RKO (cell line): ENCODE measurements around the gene DACH1.
A peak's percentile ranks its signal among the peaks of the same experiment; 100 is the strongest.
"Not testable (repeated sequence)": the region's sequence is repeated elsewhere in the genome, so short reads cannot be mapped to it uniquely, and the experiment has no call there.

ENCODE experiments used
- DNase-seq: peaks from one replicate; pipeline ENCODE4 v3.0.0-alpha.2; 2016; ENCODE audit warnings: low spot score

The DACH1 gene

GRCh38 chr13:71867131-71867814 is at the start of gene DACH1:
TSS of gene DACH1 (minus strand) at chr13:71867204.
- peak; percentile 85 for DNase-seq

DNA sequence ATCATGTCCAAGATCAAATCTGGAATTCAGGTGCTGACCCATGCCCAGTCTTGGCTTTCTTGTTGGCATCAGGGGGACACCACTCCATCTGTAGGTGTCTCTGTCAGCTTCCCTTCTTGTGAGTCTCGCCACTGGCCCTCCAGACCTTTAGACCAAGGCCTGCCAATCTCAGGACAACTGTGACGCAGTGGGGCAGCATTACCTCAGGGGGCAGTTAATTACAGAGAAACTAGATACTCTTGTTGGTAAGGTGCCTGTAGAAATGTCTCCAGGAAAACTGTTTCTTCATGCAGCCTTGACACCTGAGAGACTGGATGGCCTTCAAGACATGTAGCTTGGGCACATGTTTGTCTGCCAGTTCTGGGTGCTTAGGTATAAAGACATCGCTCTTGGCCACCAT is 46.7 kb upstream of the DACH1 start:
- no peak for DNase-seq

- DNase-seq = no peak
Measured at GRCh38 chr13:71912524-71912923, 45.5 kb upstream of the DACH1 start.

DNA sequence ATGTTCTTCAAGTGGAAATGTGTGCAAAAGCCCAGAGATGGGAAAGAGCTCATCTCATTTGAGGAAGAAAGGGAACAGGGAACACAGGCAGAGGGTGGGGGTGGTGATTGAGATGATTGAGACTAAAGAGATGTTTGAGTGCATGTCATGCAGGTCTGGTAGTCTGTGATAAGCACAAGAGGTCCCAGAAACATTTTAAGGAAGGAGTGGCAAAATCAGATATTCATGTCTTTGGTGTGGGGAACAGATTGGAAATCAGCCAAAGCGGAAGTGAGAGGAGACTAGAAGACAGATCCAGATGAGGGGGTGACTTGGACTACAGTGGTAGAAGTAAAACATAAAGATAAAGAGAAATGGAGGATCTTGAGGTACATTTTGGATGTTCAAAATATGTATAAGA is 39.4 kb upstream of the DACH1 start:
- DNase-seq = no peak

DNA sequence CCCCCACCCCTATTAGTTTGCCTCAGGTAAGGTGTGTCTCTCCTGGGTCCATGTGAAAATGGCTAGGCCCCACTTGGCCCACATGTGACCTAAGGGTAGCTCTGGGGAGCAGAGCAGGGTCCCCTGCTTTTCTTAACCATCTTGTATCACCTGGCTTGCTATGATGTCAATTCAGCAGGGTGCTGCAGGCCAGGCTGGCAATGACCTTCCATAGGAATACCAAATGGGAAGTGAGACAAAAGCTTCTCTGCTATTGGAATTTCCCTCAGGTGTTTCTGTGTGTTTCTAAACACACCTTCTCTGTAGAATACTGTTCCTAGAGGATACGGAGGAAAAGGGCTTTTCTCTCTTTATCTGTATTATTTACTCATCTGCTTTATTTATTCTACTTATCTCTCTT is 35.7 kb upstream of the DACH1 start:
- DNase-seq = no peak

- not testable (repeated sequence) for DNase-seq
Measured at GRCh38 chr13:71893506-71893905, 26.5 kb upstream of the DACH1 start.

DNA sequence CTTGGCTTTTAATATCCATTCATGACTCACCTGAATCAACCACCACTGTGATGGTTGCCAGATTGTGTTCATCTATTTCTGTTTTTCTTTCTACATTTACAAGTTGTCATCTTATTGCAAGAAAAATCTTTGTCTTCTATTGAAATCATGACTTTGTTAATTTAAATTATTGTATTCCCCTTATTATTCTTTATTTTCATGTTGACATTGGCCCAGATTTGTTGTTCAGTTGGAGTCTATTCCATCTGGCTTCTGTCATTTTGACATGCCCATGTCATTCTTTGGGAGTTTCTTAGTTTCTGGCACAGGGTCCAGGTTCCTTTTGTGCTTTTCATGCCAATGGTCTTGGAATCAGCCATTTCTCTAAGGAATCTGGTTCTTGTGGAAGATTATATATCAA is 19.9 kb upstream of the DACH1 start:
- no peak for DNase-seq

- no peak for DNase-seq
Measured at GRCh38 chr13:71882120-71882519, 15.1 kb upstream of the DACH1 start.

DNA sequence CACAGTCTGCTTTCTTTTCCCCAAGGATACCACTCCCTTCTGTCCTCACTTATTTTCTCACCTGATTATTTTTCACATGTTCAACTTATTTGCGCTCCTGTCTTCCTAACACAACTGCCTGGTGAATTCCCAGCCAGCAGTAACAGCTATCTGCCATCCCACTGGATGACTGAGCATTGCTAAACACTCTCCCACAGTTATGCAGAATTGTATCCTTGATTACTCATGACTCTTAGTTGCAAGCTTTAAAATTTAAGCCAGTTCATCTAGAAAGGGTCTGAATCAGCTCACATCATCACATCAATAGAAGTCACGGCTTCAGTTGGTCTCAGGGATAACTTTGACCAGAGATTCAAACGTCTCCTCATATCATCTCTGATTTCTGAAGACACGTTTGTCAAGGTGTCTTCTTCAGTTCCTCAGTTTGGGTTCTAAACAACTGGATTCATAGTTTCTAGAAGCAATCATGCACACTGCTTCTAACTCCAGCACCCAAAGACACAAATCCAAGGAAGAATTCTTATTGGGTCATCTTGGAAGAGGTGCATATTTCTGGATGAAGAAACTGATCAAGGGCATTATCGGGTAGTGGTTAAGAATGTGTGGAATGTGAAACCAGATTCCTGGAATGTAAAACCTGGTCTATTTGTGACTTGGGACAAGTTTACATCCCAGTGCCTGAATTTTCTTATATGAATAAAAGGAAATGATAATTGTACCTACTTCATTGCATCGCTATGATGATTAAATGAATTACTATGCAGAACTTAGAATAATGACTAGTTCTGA is 13.9 kb upstream of the DACH1 start:
- peak; percentile 32 for DNase-seq

DNA sequence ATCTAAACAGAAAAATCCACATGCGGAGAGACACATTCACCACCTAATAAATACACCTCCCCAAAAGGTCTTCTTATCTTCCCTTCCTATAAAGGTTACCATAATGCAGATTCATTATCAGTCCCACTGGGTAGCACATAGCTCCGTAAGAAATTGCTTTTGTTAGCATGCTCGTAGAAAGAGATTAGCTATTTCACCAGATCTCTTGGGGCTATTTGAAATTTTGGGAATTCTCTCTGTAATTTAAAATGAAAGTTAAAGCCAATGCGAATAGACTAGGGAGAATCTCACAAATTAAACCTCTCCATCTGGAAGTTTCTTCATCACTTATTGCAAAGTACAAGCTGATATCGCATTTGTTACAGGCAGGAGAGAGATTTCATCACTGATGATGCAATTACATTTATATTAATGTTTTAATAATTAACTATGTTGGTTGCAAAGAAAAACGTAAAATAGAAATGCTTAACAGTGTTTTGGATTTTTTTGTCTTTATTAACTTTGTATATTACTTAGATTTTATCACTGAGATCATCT is 12.9 kb upstream of the DACH1 start:
- no peak for DNase-seq

- peak; percentile 72 for DNase-seq
Measured at GRCh38 chr13:71879129-71879535, 12.1 kb upstream of the DACH1 start.

DNA sequence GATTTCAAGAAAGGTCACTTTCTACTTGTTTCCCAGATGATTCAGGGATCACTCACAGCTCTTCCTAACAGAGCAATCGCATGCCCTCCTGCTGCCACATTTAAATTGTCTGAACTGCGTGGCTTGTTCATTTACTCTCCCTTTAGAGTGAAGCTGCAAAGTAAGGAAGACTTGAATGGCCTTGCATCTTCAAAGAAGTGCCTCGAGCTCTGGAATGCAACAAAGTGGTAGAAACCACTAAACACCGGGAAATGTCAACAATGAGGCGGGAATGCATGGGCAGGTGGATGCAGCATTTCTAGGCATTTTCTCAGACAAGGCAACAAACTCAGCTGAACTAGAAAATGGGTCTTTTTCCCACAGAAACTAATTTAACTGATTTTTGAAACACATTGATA is 10.3 kb upstream of the DACH1 start:
- DNase-seq = no peak

DNA sequence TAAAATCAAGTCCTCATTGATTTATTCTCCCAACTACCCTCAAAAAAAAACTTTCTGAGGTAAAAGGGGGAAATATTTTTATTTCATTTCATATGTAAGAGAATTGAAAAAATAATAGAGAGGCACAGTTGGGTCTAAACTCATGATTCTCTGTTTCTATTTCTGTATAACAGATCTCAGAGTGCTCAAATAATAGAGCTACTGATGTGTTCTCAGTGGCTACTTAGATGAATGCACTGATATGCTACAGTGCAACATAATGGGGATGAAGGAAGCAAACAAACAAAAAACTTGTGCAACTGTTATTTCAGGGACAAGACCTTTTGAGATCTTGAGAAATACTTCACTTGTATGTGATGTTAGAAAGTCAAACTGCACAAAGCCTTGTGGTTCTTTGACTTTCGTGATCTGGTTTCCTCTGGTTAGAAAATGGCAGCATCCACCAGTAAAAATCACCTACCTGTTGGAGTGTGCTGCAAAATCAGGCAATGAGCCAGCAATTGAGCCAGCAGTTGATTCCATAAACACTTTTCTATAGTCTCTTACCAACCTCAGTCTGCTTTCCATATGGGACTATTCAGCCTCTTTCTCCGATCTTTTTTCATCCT is 9.7 kb upstream of the DACH1 start:
- no peak for DNase-seq

GRCh38 chr13:71875823-71876222 is 8.8 kb upstream of the DACH1 start:
- no peak for DNase-seq

GRCh38 chr13:71874458-71874857 is 7.5 kb upstream of the DACH1 start:
- DNase-seq = no peak

DNA sequence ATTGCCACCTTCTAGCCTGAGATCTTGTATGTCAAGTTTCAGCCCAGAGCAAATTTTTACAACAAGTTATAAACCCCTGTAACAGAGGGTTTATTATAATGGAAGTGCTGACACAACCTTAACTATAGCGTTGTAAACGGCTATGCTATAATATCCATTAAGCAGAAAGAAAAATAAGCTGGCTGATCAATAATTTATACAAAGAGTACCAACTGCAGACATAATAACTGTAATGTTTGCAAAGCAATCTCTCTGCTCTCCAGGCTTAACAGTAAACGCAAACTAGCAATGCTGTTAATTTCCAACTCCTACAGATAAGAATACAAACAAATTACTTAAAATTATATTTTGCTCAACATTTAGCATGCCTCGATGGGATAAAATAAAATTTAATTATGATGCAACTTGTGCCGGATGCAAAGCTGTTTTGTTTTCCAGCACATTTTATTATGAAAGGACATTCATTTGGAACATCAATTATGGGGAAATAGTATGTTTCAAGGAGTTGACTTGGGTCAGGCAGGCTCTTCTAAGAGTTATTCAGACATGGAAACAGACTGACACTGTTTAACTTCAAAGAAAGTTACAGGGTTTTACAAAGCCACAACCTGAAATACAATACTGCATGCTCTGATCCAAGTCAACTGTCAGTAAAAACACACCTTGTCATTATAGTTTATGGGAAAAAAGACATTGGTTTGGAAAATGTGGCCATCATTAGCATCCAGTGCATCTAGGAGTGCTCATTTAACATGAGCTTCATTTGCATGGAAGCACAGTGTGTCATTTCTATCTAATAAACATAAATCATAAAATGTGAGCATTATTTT is 6.6 kb upstream of the DACH1 start:
- no peak for DNase-seq

DNA sequence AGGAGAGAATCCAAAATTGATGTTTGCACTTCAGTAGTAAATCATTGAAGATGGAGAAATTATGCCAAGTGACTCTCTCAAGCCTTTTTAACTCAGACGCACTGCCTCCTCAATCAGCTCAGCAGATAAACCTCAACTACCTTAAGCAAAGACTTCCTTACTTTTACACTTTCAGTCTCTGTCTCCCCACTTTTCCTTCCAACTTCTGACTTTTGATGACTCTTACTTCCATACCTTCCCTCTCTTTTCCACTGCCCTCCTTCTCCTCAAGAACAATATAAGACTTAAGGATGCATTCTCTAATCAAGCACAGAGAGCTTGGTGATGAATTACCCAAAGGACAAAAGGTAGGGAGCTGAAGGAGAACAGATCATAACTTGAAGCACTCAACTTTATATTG is 4.8 kb upstream of the DACH1 start:
- no peak for DNase-seq

DNA sequence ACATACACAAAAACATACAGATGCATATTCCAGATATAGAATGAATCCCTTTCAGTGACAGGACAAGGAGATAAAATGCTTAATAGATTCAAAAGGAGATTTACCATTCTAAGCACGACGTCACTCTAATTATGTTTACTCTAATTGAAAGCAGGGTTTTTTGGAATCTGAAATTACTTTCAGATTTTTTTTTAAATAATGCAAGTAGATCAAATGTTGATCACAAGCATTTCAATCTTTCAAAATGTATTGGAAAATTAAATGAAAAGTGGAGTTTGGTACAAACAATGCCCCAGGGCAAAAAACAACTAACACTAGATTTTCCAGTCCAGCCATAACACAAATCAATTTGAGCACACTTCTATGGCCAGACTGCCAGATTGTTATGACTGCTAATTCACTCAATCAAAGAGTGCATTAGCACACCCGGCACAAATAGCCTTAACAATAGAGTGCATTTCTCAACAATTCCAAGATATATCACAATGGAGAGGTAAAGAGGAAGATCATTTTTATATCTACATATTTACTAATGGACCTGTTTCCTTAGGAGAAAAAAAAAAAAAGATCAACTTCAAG is 4.3 kb upstream of the DACH1 start:
- DNase-seq = no peak

- no peak for DNase-seq
Measured at GRCh38 chr13:71870100-71870499, 3.1 kb upstream of the DACH1 start.

DNA sequence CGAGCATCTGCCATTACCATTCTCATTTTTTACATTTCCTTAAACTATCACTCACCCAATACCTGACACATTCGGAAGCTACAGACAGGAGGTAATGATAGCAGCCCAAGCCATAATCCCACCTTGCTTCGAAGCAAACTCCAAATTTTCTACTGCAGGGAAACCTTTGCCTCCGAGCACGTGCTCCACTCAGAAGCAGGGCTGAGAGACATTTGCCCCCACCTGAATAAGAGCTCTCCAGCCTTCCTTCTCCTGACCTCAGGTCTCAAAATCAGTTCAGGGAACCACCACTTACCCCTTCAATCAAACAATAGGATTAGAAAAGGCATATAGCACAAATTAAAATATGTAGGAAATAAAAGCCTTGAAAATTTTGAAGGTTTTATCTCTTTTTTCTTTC is 2.3 kb upstream of the DACH1 start:
- DNase-seq = no peak

DNA sequence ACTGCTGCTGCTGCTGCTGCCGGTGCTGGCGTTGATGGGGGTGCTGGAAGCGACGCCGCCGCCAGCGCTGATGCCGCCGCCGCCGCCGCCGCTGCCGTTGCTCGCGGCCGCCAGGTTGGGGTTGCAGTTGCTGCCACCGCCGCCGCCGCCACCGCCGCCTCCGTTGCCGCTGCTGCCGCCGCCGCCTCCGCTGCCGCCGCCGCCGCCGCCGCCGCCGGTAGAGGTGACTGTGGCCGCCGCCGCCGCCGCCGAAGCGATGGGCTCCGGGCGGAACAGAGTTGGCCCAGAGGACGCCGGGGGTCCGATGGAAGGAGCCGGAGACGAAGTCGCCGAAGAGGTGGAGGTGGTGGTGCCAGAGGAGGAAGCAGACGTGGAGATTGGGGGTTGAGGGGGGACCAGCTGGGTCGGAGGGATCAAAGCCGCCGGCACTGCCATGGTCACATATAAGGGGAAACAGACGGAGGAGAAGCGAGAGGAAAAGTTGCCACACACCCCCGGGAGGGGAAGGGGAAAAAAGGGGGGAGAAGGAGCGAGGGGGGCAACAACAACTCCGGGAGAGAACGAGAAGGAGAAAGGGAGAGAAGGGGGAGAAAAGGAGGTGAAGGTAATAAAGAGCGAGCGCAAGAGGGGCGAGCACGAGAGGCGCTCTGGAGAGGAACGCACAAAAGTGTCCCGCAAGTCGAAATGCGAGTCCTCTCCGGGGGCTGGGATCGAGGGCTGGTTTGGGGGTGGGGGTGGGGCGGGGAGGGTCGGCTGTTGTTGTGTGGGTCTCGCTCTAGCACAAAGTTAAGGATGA is 471 bp downstream of the DACH1 start:
- DNase-seq = peak; percentile 21
